ENCODE measurements around the gene PKD1L1.

Gene PKD1L1

DNA sequence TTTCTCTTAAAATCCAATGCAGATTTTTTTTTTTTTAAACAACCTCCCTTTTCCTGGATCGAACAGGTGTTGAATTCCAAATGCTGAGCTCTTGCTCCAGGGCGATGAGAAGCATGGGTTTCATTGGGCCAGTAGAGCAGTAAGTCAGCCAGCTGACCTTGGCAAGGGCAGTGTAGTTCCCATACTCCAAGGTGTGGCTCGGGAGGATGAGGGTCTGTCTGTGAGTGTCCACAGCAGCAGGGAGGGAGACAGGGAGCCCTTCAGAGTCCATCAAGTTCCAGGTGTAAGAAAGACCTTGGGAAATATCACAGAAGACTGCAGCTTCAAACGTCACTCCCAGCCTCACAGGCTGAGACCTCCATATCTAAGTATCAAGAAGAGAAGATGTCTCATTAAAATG lies 50.4 kb downstream of the PKD1L1 start:
- ATAC-seq: no peak

DNA sequence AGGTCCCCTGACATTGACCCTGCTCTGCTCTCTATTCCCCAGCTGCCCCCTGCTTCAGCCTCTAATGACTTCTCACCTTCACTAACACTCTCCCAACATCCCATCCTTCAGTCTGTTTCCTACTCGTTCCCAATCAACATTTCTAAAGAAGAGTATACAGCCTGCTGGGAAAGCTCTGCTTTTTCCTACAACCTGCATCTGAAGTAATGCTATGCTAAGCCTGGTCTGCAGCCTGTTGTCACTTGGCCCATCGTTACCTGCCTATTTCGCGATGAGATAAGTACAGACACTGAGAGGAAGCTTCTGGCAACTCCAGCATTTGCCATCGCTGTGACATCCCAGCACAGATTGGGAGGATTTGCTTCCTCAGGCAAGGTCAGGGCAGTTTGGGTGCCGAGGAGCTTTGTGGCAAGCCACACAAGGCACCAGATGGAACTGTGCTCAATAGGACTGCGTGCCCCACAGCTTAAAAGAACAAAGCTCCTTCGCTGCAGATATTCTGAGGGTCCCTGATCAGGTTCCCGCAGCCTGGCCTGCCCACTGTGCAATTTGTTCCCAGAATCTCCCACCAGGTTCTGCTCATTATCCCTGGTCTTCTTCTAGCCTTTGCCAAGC lies 51.4 kb downstream of the PKD1L1 start:
- ATAC-seq: no peak

DNA sequence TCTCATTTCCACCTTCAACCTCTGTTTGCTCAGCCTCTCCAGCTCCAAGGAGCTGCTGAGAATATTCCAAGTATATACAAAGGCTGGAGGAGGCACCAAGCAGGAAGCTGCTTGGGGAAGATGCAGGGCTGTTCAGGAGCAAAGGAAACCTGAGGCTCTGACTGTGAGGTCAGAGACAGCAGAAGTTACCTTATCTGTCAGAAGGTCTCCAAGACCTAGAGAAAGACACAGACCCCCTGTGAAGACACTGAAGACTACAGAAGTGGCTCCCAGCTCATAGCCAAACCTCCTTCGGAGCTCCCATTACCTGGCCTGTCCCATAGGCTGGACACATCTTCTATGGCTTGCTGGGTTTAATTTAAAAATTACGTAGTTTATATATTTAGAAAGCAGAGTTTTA lies 53.2 kb downstream of the PKD1L1 start:
- ATAC-seq: no peak

DNA sequence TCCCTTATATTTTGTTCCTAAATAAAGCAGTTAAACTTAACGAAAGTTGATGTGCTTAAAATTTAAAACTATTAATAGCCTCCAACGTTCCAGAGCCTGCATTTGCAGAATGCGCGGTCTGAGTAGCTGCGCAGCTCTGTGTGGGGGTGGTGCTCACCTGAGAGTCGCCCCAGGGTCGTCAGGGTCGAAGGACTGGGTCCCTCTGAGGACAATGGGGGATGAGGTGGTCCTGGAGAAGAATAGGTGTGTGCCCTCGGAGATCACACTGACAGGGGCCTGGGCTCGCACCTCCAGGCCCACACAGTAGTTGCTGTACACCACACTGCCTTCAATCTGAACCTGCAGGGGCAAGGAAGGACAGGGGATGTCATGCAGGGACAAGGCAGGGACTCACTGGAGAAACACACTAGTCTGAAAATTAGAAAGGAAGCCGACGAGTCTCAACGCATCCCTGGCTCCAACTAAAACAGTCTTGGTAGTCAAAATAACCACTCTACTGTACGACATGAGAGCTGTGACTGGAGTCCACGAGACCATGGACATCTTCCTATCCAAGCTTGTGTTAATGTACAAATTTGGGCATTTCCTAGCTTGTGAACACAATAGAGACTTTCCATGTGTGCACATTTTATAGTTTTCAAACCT lies 54.4 kb downstream of the PKD1L1 start:
- no peak for ATAC-seq

DNA sequence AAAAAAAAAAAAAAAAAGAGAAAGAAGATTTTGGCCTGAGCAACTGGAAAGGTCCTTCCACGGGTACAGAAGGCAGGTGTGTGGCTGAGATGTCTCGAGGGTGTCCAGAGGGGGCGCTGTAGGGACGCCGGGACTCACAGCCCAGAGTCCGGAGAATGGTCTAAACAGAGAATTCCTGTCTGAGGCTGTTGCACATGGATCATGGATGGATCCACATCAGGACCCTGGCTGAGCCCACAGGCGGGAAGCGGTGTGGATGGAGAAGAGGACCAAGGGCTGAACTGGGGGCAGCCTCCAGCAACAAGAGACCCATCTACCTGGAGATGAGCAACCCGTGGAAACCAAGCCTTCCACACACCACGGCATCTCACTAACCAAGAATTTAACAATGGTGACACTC lies 55.0 kb downstream of the PKD1L1 start:
- ATAC-seq: no peak

DNA sequence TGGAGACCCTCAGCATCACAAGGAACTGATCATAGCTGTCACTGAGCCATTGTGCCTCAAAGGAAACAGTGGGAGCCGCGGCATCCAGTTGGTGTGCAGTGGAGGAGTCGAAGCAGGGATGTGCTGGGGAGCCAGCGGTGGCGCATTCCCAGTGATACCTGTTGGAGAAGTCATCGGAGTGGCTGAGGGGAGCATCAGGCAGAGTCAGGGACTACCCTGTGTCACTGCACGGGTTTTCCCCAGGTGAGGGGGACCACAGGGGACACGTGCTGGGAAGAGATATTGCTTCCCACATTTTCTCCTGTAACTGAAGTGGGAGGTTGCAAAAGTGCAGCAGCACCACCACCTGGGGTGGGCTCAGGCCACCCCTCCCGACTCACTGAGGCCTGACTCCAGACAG lies 57.7 kb downstream of the PKD1L1 start:
- no peak for ATAC-seq

DNA sequence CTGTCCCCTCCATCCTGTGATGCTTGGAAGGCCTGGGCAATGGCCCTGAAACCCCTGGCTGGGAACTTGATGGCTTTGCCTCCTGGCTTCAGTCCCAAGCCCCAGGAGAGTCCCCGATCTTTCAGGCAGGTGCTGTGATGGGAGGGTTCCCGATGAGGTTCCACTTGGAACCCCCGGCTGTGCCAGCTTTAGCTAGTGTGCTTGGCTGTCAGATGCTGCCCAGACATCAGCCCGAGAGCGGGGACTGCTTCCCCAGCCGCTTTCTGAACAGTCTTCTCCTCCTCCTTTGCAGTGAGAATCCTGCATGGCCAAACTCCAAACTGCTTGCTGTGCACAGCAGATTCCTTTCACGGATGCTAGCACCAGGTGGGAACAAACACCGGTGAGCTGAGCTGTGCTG lies 58.1 kb downstream of the PKD1L1 start:
- no peak for ATAC-seq

DNA sequence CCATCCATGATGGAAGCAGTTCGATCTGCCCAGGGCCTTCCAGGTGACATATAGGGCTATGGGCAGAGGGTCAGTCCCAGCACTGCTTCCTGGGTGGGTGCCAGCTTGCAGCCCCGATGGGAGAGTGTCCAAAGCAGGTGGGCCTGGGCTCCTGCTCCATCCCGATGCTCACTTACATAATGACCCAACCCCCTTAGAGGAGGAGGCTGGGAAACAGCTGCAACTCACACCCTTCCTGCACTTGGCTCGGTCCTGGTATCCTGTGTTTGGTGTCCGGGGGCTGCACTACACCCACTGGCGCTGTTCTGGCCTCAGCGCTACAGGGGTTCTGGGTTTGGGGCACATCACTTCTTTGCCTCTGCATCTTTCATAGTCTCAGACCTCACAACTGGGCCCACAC lies 58.5 kb downstream of the PKD1L1 start:
- ATAC-seq: no peak

DNA sequence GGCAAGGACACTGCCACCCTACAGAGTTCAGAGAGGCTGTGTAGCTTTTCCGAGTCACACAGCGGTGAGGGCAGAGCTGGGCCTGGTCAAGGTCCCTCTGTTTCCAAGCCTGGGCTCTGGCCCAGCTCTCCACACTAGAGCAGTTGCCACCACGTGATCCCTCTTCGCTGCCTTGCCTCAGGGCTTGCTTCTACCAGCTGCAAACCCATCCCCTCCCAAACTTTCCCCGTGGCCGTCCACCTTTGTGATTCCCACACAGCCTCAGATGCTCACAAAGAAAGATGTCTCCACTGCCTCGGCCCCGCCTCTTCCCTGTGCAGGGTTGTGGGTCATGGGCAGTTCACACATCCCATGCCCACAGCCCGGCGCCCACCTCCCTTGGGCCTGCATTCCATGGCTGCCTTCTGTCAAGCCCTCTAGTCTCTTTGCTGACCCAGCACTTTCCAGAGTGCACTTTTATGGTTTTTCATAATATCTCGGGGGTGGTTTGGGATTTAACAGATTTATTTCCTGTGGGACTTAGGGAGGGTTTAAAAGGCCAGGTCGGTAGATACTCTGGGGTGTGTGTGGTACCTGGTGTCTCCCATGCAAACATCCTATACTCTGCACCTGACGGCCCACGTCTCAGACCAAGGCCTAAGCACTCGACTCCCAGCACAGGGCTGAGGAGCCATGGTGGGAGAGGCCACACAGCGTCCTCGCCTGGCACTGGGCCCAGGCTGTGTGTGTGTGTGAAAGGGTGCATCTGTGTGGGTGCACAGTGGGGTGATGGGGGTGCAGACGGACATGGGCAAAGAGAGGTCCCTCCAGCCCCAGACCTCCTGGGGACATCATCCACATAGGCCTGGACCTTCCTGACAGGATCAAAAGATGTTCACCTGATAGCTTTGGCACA lies 59.6 kb downstream of the PKD1L1 start:
- ATAC-seq: no peak

DNA sequence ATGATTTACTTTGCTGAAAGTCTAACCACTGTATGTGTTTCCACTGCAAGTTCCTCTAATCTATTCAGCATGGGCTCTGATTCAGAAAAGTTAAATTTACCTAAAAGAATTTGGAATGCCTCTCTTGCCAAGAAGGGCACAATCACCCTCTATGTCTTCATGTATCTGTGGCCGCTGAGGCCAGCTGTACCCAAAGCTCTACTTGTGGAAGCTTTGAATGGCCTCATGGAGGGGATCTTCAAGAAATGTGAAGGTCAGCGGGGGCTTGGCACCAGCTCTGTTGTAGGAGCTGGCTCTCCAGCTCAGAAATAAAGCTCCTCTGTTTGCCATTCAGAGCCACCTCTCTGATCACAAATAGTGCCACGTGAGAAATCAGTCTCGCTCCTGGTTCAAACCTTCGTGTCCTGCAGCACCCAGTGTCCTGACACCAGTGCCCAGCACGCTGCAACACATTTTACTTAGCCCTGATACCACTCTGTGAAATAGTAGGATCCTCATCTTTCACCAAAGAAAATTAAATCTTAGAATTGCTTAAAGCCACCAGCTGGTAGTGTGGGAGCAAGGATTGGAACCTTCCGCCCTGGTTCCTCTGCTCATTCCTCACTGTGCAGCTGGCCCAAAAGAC lies 61.1 kb downstream of the PKD1L1 start:
- ATAC-seq: no peak

DNA sequence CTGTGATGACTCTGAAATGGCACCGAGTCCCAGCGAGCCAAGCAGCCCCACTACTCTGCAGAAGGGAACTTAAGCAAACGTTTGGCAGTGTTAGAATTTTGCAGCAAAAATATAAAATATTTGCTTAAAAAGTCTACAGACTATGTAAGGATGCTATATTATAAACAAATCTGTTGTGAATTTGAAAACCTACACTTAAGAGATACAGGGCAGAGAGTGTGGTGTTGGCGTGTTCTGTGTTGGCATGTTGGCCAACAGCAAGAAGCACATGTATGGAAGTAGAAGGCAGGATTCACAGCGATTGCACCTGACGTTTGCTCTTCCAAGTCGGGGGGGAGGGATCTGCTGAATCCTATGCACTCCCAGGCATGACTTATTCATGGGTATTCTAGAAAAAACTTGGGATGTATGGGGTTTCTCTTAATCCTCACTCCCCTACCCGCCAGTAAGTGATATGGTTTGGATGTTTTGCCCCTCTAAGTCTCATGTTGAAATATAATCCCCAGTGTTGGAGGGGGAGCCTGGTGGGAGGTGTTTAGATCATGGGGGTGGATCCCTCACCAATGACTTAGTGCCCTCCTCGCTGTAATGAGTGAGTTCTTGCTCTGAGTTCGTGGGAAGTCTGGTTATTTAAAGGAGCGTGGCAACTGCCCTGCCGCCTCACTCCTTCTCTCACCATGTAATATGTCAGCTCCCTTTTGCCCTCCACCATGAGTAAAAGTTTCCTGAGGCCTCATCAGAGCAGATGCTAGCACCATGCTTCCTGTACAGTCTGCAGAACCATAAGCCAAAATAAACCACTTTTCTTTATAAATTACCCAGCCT lies 62.1 kb downstream of the PKD1L1 start:
- ATAC-seq: no peak

DNA sequence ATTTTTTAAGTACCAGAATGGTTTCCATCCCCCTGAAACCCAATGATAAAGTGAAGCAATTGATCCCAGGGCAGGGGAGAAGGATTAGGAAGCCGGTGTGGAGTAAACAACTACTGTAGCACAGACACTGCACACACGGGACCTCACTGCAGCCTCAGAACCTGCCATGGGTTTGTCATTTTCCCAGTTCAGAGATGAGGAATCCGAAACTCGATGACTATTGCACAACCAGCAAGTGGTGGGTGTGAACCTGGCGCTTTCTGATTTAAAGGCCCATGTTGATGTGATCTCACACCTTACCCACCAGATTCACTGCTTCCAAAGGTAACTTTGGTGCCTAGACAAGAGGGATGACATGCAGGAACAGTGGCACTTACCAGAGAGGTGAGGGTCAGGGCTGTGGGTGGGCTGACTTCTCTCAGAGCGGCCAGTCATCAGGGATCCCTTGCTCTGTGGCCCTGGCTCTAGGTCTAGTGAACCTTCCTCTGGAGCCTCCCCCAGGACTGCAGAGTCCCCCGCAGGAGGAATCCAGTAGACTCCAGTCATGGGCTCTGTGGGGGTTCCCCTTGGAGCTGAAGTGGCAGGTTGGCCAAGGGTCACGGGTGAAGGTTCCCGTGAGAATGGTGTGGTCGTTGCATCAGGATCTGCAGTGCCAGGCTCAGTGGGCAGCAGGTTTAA lies 62.8 kb downstream of the PKD1L1 start:
- no peak for ATAC-seq

DNA sequence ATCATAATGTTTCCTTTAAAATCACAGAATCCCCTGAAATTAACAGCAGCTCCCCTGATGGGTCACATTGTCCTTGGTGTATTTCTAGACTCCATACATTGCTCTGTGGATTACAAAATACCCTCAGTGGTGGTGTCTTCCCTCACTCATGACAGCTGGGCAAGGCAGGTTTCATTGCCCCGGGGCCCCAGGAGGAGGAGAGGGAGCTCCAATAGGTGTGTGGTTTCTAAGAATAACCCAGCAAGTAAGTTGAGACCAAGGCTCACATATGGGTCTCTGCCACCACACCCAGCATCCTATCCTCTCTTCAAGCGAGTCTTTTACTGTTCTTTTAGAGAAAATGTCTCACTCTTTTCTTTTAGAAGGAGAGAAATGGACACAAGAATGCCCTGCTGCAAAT lies 63.6 kb downstream of the PKD1L1 start:
- no peak for ATAC-seq

DNA sequence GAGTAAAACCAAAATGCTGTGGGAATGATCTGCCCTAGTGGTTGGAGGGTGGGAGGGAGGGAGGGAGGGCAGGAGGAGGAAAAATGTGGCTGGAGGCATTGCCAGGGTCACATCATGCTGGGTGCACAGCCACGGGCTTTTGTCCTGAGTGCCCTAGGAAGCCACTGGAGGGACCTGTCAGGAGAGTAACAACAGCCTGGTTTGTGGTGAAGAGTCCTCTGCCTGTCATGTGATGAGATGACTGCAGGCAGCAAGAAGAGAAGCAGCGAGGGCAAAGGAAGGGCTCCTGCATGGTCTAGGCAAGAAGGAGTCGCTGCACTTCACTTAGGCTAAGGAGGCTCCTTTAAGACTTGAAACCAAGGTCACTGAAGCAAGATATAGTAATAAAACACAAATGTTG lies 65.6 kb downstream of the PKD1L1 start:
- no peak for ATAC-seq

DNA sequence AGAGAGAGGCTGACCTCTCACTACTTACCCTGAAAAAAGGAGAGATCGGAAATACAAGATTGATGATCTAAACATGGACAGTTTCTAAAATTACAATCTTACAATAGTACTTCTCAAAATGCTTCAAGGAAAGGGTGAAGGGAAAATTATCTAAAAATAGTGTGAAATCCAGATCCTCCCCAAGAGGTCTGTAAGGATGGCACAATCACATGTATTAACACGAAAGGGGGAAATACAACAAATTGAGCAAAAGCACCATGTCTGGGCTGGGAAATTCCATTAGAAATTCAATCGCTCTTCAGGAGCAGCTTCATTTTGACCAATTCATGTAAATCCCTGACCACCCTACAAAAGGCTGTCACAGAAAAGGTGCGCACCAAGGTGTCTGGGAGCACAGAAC lies 67.0 kb downstream of the PKD1L1 start:
- no peak for ATAC-seq

DNA sequence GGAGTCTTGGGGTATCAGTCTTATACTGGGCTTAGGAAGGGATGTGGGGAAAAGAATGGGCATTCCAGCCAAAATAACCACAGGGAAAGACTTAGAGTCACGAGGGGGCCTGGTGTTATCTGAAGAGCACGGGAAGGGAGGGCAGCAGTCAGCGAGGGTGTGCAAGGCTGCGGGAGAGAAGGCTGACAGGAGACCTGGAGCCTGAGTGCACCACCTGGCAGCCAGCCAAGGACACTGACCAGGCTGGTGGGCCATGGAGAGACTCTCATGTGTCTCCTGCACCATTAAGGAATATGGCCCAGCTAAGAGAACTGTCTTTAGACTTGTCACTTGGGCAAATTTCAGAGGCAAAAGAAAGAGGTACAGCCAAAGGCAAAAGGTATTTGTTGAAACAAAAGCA lies 69.6 kb downstream of the PKD1L1 start:
- no peak for ATAC-seq

DNA sequence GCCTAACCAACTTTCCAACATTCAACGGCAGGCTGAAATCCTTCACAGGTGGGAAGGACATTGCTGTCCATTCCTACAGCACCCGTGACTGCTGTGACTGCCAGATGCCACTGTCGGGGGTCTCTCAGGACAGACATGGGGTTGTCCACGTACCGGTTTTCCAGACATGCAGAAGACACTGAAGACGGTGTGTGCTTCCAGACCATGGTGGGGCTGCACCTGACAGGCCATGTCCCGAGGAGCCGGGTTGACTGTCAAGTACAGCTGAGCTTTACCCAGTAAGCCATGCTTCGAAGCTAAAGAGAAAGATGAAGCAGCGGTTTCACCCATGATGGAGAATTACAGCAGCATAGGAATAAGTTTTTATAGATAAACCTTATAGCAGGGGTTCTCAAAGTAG lies 70.9 kb downstream of the PKD1L1 start:
- ATAC-seq: no peak

DNA sequence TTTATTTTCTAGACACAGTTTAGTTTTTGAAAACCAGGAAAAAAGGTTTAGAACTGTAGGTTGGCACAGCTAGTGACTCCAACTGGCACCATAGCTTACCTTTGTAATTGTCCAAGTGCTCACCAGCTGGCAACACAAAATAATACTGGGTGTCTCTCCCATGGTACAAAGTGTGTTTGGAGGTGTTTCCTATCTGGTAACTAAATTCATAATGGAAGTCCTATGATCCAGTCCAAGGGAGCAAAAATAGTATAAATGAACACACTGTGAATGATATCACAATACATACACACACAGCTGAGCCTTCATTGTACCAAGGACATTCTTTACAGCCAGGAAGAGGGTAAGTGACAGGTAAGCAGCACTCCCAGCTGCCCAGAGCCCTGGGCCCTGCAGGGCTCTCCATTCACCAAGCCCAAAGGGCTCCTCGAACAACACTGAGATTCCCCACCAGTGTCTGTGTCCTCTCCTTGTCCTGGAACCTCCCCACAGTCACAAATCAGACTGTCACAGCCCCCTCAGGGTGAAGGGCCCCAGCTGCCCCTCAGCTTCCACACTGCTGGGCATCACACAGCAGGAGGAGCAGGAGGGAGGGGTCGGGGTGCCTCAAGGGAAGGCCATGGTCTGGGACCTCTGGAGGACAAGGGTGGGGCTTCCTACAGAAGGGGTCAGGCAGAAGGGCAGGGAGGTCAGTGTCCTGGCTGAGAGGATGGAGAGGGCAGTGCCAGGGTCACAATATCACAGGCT lies 72.1 kb downstream of the PKD1L1 start:
- ATAC-seq: no peak

DNA sequence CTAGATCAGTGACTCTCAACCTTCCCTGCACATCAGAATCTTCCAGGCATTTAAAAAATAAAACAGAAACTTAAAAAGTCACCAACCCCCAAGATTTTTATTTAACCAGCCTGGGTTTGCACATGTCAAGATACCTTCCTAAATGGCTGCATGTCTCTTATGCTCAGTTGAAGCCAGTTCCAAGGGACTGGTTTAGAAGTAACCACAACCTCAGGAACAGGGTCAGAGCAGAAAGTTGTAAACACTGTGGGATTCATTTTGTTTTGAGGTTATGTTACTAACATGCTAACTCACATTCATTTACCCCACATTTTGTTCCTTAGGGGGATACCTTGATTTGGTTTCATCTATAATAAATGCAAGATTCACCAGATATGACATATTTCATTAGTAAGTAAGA lies 72.9 kb downstream of the PKD1L1 start:
- ATAC-seq: no peak

DNA sequence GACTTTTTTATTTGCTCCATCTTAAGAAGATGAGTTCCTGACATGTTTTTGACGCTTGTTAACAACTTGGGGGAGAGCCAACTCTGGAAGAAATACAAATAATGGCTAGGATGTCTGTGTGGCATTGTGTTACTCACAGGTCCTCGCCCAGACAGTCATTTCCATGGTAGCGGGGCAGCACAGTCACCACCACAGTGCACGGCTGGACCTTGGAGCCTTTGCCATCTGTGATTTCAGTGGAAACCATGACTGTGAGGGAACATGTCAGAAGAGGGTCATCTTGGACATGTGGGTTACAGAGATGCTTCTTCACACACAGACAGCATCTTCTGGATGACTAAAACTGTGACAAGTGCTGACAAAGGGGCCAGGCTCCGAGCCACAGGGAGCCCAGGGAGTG lies 74.5 kb downstream of the PKD1L1 start:
- no peak for ATAC-seq

DNA sequence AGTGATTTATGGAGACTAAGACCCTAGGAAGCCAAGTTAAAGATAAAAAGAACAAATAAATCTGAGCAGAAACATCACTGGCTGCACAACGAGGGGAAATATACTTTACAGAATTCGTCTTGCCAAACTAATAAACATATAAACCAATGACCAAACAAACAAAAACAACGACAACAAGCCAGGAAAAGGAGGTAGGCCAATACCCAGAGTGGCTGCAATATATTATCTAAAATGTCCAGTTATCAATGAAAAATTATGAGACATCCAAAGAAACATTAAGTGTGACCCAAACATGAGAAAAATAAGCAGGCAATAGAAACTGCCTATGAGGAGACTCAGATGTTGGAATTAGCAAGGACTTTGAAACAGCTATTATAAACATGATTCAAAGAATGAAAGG lies 81.0 kb downstream of the PKD1L1 start:
- no peak for ATAC-seq
